Fibroblast of lung (primary cell): ENCODE data around the gene COLGALT1. TPM values are rescaled to one million over a fixed set of nuclear protein-coding genes. Genes with fewer than 3 reads are reported as not detected.

Experiments used
- DNase-seq, 2 donors: peaks; one replicate each; pipeline versions ENCODE4 v3.0.0 to v3.0.0-alpha.2; 2010; ENCODE audit warnings: low read depth in 2 of 2
- H2AFZ ChIP-seq: 2 replicates; pipeline ENCODE4 v1.5.1; 2012; ENCODE audit warnings: low read length, control low read depth, inconsistent platforms
- H3K27ac ChIP-seq: 2 replicates; pipeline ENCODE4 v1.5.1; 2011; ENCODE audit warnings: low read length, control low read depth; ENCODE audit not compliant: insufficient read depth
- H3K27me3 ChIP-seq: 2 replicates; pipeline ENCODE4 v1.5.1; 2011; ENCODE audit warnings: mild to moderate bottlenecking, low read length; ENCODE audit not compliant: control insufficient read depth, insufficient read depth
- H3K36me3 ChIP-seq: 2 replicates; pipeline ENCODE4 v1.5.1; 2011; ENCODE audit warnings: low read length; ENCODE audit not compliant: control insufficient read depth, insufficient read depth
- H3K4me1 ChIP-seq: 2 replicates; pipeline ENCODE4 v1.5.1; 2011; ENCODE audit warnings: low read length; ENCODE audit not compliant: control insufficient read depth, insufficient read depth; ENCODE audit errors: extremely low read depth
- H3K4me2 ChIP-seq: 2 replicates; pipeline ENCODE4 v1.5.1; 2011; ENCODE audit warnings: low read length, control low read depth; ENCODE audit not compliant: insufficient read depth; ENCODE audit errors: extremely low read depth
- H3K4me3 ChIP-seq, 4 experiments: fragments of 200-600 bp in 1 of 4; sonication (generic) in 1 of 4; replicated peaks in 1 of 4; 2 replicates each; pipeline ENCODE4 v1.5.1; 2011 to 2016; ENCODE audit warnings: low read length in 4 of 4, low read depth in 3 of 4, mild to moderate bottlenecking in 3 of 4, control low read depth in 2 of 4, inconsistent platforms in 1 of 4, mixed read lengths in 1 of 4; ENCODE audit not compliant: insufficient read depth in 1 of 4; ENCODE audit errors: control extremely low read depth in 1 of 4
- H3K79me2 ChIP-seq: 2 replicates; pipeline ENCODE4 v1.5.1; 2012; ENCODE audit warnings: mild to moderate bottlenecking, low read length, inconsistent platforms; ENCODE audit not compliant: control insufficient read depth, insufficient read depth
- H3K9ac ChIP-seq: 2 replicates; pipeline ENCODE4 v1.5.1; 2011; ENCODE audit warnings: mild to moderate bottlenecking, low read length, control low read depth; ENCODE audit not compliant: insufficient read depth
- H3K9me3 ChIP-seq: 2 replicates; pipeline ENCODE4 v1.5.1; 2012; ENCODE audit warnings: low read depth, low read length; ENCODE audit not compliant: control insufficient read depth, insufficient read depth
- H4K20me1 ChIP-seq: 2 replicates; pipeline ENCODE4 v1.5.1; 2011; ENCODE audit warnings: low read length; ENCODE audit not compliant: control insufficient read depth, insufficient read depth; ENCODE audit errors: extremely low read depth
- EZH2 ChIP-seq: IDR thresholded peaks from 2 replicates; pipeline ENCODE4 v1.5.1; 2012; ENCODE audit warnings: low read length, control low read depth, mild to moderate bottlenecking; ENCODE audit errors: missing control alignments
- polyA plus RNA-seq, 2 donors: library from polyadenylated mRNA; depleted of rRNA in 1 of 2; stranded (reverse) in 1 of 2; unstranded in 1 of 2; fragments of >200 nt; gene quantifications; 2 replicates each; pipeline ENCODE4 v1.2.1, GENCODE V29; 2011 to 2012; ENCODE audit warnings: missing spikeins in 1 of 2
- total RNA-seq: library from RNA; depleted of rRNA; stranded (reverse); fragments of >200 nt; gene quantifications from 2 replicates; pipeline ENCODE4 v1.2.1, GENCODE V29; 2014
- TF ChIP-seq, protein P1 (sequence below), 2 donors: IDR thresholded peaks in 1 of 2; conservative IDR thresholded peaks in 1 of 2; 1 replicate in 1 of 2; 2 replicates in 1 of 2; pipeline ENCODE4 v1.5.1; 2011 to 2012; ENCODE audit warnings: low read length in 2 of 2, control low read depth in 1 of 2, inconsistent platforms in 1 of 2, low read depth in 1 of 2, mild to moderate bottlenecking in 1 of 2

COLGALT1 gene
- total and polyA plus RNA-seq, 2 donors (not counting 1 experiment from before 2014, with no cell fraction given), result 96.9 to 103 TPM

DNA sequence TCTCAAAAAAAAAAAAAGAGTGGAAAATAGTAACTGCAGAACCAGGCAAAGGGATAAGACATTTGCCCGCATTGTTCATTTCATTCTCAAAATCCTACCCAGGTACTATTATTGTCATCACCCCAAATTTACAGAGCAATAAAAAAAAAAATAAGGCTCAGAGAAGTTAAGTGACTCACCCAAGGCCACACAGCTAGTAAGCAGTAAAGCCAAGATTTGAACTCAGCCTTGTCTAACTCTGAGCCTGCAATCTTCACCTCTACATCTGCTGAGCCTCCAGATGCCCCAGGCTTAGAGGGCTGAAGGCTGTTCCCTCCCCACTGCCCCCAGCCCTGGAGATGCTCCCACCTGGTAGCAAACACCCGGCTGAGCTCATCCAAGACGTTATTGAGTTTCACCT, 71.7 kb downstream of the COLGALT1 start:
- Histone ChIP-seq H3K79me2 (no peaks in the 10 kb centered on the region), H3K36me3 (no peaks in the 10 kb centered on the region), H3K4me2 (no peak overlapping the region), H3K27me3 (no peaks in the 10 kb centered on the region), H3K27ac (no peak overlapping the region), H3K4me1 (no peaks in the 10 kb centered on the region), H3K4me3 (no peak overlapping the region), H2AFZ (no peak overlapping the region), H3K9ac (no peak overlapping the region), H3K9me3 (no peaks in the 10 kb centered on the region), H4K20me1 (no peaks in the 10 kb centered on the region)
- DNase-seq, result no peak
- no peak for TF ChIP-seq EZH2
- TF ChIP-seq, protein P1, sequence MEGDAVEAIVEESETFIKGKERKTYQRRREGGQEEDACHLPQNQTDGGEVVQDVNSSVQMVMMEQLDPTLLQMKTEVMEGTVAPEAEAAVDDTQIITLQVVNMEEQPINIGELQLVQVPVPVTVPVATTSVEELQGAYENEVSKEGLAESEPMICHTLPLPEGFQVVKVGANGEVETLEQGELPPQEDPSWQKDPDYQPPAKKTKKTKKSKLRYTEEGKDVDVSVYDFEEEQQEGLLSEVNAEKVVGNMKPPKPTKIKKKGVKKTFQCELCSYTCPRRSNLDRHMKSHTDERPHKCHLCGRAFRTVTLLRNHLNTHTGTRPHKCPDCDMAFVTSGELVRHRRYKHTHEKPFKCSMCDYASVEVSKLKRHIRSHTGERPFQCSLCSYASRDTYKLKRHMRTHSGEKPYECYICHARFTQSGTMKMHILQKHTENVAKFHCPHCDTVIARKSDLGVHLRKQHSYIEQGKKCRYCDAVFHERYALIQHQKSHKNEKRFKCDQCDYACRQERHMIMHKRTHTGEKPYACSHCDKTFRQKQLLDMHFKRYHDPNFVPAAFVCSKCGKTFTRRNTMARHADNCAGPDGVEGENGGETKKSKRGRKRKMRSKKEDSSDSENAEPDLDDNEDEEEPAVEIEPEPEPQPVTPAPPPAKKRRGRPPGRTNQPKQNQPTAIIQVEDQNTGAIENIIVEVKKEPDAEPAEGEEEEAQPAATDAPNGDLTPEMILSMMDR (conservative IDR thresholded peaks at IDR 0.05 in 1 of 2, IDR thresholded peaks at IDR 0.05 in 1 of 2; ENCODE audit: low read depth in 1 of 2, low read length in 2 of 2), result no peak

DNA sequence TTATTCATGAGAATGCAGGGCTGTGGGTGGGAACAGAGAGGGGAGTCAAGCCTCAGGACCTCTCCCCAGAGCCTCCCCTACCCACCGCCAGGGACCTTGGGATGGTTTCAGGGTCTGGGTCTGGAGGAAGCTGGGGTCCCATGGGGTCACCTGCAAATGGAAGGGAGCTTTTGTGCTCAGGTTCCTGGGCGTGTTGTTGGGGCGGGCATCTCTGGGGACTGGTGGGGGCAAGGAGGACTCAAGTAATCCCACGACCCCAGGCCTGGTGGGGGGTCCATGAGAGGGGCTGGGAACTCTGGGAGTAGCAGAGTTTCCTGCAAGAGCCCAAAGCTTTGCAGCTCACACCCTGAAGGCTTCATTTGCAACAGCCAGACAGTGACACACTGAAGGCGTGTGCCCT, 72.5 kb downstream of the COLGALT1 start:
- no peak overlapping the region for H3K4me3 ChIP-seq
- no peaks in the 10 kb centered on the region for H3K9me3 ChIP-seq
- H3K9ac ChIP-seq, result no peak overlapping the region
- no peak overlapping the region for H2AFZ ChIP-seq
- H4K20me1 ChIP-seq, result no peaks in the 10 kb centered on the region
- TF ChIP-seq, protein P1 (conservative IDR thresholded peaks at IDR 0.05 in 1 of 2, IDR thresholded peaks at IDR 0.05 in 1 of 2; ENCODE audit: low read depth in 1 of 2, low read length in 2 of 2), result no peak
- TF ChIP-seq EZH2, result no peak
- no peak overlapping the region for H3K4me2 ChIP-seq
- no peak for DNase-seq
- H3K27me3 ChIP-seq, result no peaks in the 10 kb centered on the region
- no peaks in the 10 kb centered on the region for H3K4me1 ChIP-seq
- no peaks in the 10 kb centered on the region for H3K79me2 ChIP-seq
- no peaks in the 10 kb centered on the region for H3K36me3 ChIP-seq
- no peak overlapping the region for H3K27ac ChIP-seq

DNA sequence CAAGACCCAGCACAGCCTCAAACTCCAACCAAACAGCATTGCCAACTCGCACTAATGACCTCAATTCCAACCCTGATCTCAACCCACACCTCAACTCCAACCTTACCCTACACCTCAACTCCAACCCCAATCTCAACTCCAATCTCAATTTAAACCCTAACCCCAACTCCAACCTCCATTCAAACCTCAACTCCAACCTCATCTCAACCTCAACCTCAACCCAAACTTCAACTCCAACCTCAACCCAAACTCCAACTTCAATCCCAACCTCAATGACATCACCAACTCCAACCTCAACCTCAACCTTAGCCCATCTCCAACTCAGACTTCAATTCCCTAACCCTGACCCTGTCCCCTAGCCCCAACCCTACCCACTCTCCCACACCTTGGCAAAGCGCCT, 74.3 kb downstream of the COLGALT1 start:
- H3K4me3 ChIP-seq, result no peak overlapping the region
- no peaks in the 10 kb centered on the region for H3K4me1 ChIP-seq
- H3K79me2 ChIP-seq, result no peaks in the 10 kb centered on the region
- H3K27me3 ChIP-seq, result no peaks in the 10 kb centered on the region
- TF ChIP-seq, protein P1 (conservative IDR thresholded peaks at IDR 0.05 in 1 of 2, IDR thresholded peaks at IDR 0.05 in 1 of 2; ENCODE audit: low read depth in 1 of 2, low read length in 2 of 2), result no peak
- no peak for TF ChIP-seq EZH2
- no peak overlapping the region for H3K9ac ChIP-seq
- H3K36me3 ChIP-seq, result no peaks in the 10 kb centered on the region
- no peak for DNase-seq
- H3K9me3 ChIP-seq, result no peaks in the 10 kb centered on the region
- H2AFZ ChIP-seq, result no peak overlapping the region
- no peak overlapping the region for H3K4me2 ChIP-seq
- H4K20me1 ChIP-seq, result no peaks in the 10 kb centered on the region
- no peak overlapping the region for H3K27ac ChIP-seq
